MCF 10A (cell line): ENCODE measurements around the gene PDE1C. TPM values are rescaled to one million over a fixed set of nuclear protein-coding genes. Genes with fewer than 3 reads are reported as not detected.

Source experiments
- BruUV-seq: library from RNA; stranded (reverse); fragments of 400-500 nt; replicated peaks from 2 replicates; lab custom pipeline; 2021; lab: Mats Ljungman, UMichigan
- CTCF ChIA-PET: fragments of 300-600 bp; sonication (Branson Sonifier 250); formaldehyde crosslinking; extraction: SDS; loops from one replicate; lab custom pipeline; 2021; ENCODE audit warnings: antibody characterized with exemption, inconsistent platforms; lab: Yijun Ruan, JAX
- POLR2A ChIA-PET: fragments of 300-600, 350-650 bp; sonication (Branson Sonifier 250); formaldehyde crosslinking; extraction: SDS; loops from one replicate; lab custom pipeline; 2020; ENCODE audit warnings: antibody characterized with exemption, inconsistent platforms; lab: Yijun Ruan, JAX
- DNase-seq: peaks from one replicate; pipeline ENCODE4 v3.0.0-alpha.2; 2018; ENCODE audit not compliant: unreplicated experiment
- H3K27ac Mint-ChIP-seq: one replicate; pipeline ENCODE4 v1.8.0; 2022; ENCODE audit warnings: mild to moderate bottlenecking, low read depth, mixed read lengths; ENCODE audit not compliant: unreplicated experiment
- H3K27me3 Mint-ChIP-seq: one replicate; pipeline ENCODE4 v1.8.0; 2022; ENCODE audit warnings: mixed read lengths; ENCODE audit not compliant: insufficient read depth, unreplicated experiment
- H3K36me3 Mint-ChIP-seq: one replicate; pipeline ENCODE4 v1.8.0; 2022; ENCODE audit warnings: mild to moderate bottlenecking, moderate library complexity, mixed read lengths; ENCODE audit not compliant: insufficient read depth, unreplicated experiment
- H3K4me1 Mint-ChIP-seq: one replicate; pipeline ENCODE4 v1.8.0; 2022; ENCODE audit warnings: mixed read lengths; ENCODE audit not compliant: insufficient read depth, unreplicated experiment
- H3K4me3 Mint-ChIP-seq: one replicate; pipeline ENCODE4 v1.8.0; 2022; ENCODE audit warnings: mild to moderate bottlenecking, moderate library complexity, mixed read lengths; ENCODE audit not compliant: unreplicated experiment
- H3K9me3 Mint-ChIP-seq: one replicate; pipeline ENCODE4 v1.8.0; 2022; ENCODE audit warnings: mixed read lengths; ENCODE audit not compliant: unreplicated experiment
- intact Hi-C: fragments of 100-400 bp; cut with micrococcal nuclease; formaldehyde crosslinking; loops from 2 replicates; pipeline ENCODE4 v1.14.1; 2022
- total RNA-seq: library from RNA; stranded (reverse); gene quantifications from 2 replicates; pipeline ENCODE4 v1.2.3, GENCODE V29; 2022
- TF ChIP-seq, protein P1 (sequence below): fragments of 200-600 bp; IDR thresholded peaks from one replicate; pipeline ENCODE4 v1.8.0; 2022; ENCODE audit warnings: antibody characterized with exemption, mild to moderate bottlenecking; ENCODE audit not compliant: unreplicated experiment

The PDE1C gene
- total RNA-seq, 1 experiment from 2014 or later: 0.14 TPM

DNA sequence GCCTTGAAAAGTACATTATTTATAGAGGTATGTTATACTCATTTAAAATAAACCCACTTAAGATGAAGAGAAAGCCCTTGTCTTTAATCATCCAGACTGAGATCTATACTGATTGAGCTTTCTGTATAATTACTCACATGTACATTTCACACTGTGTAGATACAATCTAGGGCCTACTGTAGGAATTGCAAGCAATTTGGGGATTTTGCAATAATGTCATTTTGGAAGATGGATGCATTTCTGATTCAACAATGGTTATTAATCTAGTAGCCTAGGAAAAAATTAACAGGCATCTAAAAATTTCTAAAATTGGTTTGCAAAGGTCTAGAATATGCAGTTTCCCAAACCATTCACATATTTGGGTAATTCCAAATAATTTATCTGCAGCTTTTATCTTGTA lies 132.2 kb downstream of the PDE1C start:
- POLR2A ChIA-PET: no interaction called here
- DNase-seq: no peak
- Mint-ChIP-seq H3K4me1 (peaks cover 10% of the 10 kb centered on the region), H3K9me3 (no peaks in the 10 kb centered on the region), H3K36me3 (no peaks in the 10 kb centered on the region), H3K27me3 (no peaks in the 10 kb centered on the region), H3K4me3 (no peak overlapping the region), H3K27ac (no peak overlapping the region)
- BruUV-seq: no TSS peak
- TF ChIP-seq, protein P1, sequence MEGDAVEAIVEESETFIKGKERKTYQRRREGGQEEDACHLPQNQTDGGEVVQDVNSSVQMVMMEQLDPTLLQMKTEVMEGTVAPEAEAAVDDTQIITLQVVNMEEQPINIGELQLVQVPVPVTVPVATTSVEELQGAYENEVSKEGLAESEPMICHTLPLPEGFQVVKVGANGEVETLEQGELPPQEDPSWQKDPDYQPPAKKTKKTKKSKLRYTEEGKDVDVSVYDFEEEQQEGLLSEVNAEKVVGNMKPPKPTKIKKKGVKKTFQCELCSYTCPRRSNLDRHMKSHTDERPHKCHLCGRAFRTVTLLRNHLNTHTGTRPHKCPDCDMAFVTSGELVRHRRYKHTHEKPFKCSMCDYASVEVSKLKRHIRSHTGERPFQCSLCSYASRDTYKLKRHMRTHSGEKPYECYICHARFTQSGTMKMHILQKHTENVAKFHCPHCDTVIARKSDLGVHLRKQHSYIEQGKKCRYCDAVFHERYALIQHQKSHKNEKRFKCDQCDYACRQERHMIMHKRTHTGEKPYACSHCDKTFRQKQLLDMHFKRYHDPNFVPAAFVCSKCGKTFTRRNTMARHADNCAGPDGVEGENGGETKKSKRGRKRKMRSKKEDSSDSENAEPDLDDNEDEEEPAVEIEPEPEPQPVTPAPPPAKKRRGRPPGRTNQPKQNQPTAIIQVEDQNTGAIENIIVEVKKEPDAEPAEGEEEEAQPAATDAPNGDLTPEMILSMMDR: no peak
- intact Hi-C loops: no loop called here
- CTCF ChIA-PET: interaction anchor here (1.1 kb wide), 1 partner anchor 227 kb away, joined by 3 read pairs; no protein-coding TSS in a partner anchor

DNA sequence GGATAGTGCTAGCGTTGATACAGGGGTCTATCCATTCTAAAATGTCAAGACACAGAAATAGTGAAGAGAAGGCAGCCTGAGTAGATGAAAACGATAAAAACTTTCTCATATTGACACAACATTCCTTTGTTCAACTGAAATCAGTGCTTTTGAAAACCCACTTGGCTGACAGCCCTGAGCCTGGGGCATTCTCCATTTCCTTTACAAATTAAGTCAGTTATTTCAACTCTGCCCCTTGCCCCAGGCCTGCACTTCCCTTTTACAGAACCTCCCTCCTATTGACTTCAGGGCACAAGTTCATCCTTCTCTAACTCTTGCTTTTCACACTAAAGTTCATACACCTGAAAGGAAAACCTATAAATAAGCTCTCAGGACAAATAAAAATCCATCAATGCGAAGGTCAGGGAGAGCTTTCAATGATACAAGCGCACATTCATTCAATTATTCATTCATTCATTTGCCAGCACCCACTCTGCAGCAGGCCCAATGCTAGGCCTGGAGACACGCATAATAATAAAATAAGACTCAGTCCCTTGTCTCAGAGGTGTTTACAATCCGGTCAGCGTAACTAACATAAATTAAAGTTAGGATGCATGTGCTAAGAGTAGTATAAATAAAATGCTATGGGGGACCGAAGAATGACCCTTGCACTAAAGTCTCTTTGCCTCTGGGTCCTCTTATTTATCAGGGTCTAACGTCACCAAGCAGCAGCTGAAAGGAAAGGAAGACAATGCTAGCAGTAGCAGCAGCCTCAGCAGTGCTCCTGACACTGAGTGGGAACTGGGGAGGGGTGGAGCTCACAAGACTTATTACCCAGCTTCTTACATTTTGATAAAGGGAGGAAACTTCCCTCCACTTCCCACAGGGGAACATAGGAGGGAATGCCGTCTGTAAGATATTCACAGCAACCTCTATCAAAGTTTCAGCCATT lies 134.8 kb downstream of the PDE1C start:
- TF ChIP-seq, protein P1: no peak
- DNase-seq: peak; percentile 22
- no peaks in the 10 kb centered on the region for H3K27me3 Mint-ChIP-seq
- no peaks in the 10 kb centered on the region for H3K9me3 Mint-ChIP-seq
- H3K27ac Mint-ChIP-seq: peak overlapping the region; percentile 16
- H3K4me1 Mint-ChIP-seq: peaks cover 10% of the 10 kb centered on the region
- BruUV-seq: no TSS peak
- CTCF ChIA-PET: interaction anchor here (0.6 to 0.7 kb wide), 3 partner anchors 186 to 1004 kb away, joined by 3 read pairs; no protein-coding TSS in a partner anchor
- intact Hi-C loops: no loop called here
- H3K4me3 Mint-ChIP-seq: no peak overlapping the region
- no peaks in the 10 kb centered on the region for H3K36me3 Mint-ChIP-seq
- POLR2A ChIA-PET: no interaction called here

GRCh38 chr7:31934551-31934950 lies 135.7 kb downstream of the PDE1C start:
- TF ChIP-seq, protein P1: no peak
- ChIA-PET POLR2A (no interaction called here), CTCF (no interaction called here)
- H3K9me3 Mint-ChIP-seq: peaks cover 4% of the 10 kb centered on the region
- BruUV-seq: no TSS peak
- DNase-seq: no peak
- no peak overlapping the region for H3K4me3 Mint-ChIP-seq
- no peaks in the 10 kb centered on the region for H3K36me3 Mint-ChIP-seq
- H3K27me3 Mint-ChIP-seq: no peaks in the 10 kb centered on the region
- intact Hi-C loops: no loop called here
- H3K27ac Mint-ChIP-seq: no peak overlapping the region
- peaks cover 10% of the 10 kb centered on the region for H3K4me1 Mint-ChIP-seq

DNA sequence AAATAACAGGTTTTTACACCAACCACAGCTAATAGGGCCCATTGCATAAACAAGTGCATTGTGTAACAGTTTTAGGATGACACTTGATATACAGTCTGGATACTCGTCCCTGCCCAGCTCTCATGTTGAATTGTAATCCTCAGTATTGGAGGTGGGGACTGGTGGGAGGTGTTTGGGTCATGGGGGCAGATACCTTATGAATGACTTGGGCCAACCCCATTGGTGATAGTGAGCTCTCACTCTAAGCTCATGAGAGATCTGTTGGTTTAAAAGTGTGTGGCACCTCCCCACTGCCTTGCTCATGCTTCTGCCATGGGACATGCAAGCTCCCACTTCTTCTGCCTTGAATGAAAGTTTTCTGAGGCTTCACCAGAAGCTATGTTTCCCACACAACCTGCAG lies 136.7 kb downstream of the PDE1C start:
- POLR2A ChIA-PET: no interaction called here

More for the DNA sequence above, 136.7 kb downstream of the PDE1C start:
- intact Hi-C loops: no loop called here
- DNase-seq: peak; percentile 25
- Mint-ChIP-seq H3K27me3 (no peaks in the 10 kb centered on the region), H3K9me3 (peaks cover 12% of the 10 kb centered on the region), H3K4me3 (no peak overlapping the region), H3K4me1 (peaks cover 10% of the 10 kb centered on the region), H3K36me3 (no peaks in the 10 kb centered on the region), H3K27ac (no peak overlapping the region)
- CTCF ChIA-PET: interaction anchor here (0.9 kb wide), 1 partner anchor 233 kb away, joined by 5 read pairs; no protein-coding TSS in a partner anchor
- no TSS peak for BruUV-seq
- TF ChIP-seq, protein P1: no peak
